LHCN-M2 (cell line): Measurements from ENCODE around the gene RPS17. TPM values are rescaled to one million over a fixed set of nuclear protein-coding genes. Genes with fewer than 3 reads are reported as not detected.
"Not testable (repeated sequence)": the region's sequence is repeated elsewhere in the genome, so short reads cannot be mapped to it uniquely, and the experiment has no call there.

Source experiments
- DNase-seq: peaks from one replicate; pipeline ENCODE4 v3.0.0-alpha.2; 2012; ENCODE audit warnings: low read depth
- total RNA-seq: library from RNA; depleted of rRNA; stranded (reverse); fragments of >200 nt; gene quantifications from 2 replicates; pipeline ENCODE4 v1.2.3, GENCODE V29; 2014; rRNA removed

RPS17 gene
- total RNA-seq, 1 experiment from 2014 or later = 2,526 TPM

DNA sequence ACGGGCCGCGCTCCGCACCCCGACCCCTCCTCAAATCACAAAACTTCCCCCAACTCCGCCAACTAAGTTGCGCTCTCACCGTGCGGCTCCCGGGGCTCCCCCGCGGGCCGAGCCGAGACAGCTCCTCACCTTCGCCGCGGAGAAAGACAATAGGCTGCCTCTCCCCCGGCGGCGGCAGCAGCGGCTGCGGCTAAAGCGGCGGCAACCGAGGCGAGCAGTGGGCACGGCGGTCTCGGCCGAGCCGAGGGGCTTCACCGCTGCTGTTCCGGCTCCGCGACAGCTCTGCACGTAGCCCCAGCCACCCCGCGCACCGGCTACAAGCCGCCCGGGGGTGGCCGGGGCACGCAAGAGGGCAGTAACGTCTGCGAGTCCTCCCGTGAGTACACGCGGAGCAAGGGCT, 26.7 kb downstream of the RPS17 start:
- DNase-seq = not testable (repeated sequence)

DNA sequence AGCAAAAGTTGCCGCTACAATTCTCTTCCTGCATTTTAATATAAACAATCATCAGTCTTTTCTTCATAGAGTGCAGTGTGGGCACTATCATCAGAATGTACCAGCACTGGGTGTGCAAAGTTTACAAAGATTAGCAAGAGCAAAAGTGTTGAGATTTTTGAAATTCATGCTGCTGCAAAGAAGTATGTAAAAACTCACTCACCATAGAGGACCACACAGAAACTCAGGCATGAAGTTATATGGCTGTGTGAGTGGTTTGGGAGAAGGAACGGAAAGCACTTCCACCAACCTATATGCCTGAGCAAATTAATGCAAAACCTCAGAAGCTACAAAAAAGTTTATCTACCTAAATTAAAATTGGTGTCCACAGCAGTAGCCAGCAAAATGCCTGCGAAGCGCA, 32.6 kb downstream of the RPS17 start:
- DNase-seq = not testable (repeated sequence)

DNA sequence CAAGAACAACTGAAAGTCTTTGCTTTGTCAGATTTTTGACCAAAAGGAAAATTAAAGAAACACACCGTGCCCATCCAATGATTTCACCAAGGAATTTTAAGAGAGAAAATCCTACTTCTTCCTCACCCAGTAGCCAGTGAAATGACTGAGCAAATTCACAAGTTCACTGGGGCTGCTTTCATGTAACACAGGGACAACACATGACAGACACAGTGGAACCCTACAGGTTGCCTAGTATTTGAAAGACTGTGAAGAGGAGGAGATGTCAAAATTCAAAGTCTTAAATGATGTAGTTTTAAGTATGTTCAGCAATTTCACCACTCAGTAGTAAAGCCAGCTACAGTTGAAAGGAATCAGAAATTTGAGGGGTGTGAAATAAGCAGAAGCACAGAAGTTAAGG, 33.2 kb downstream of the RPS17 start:
- DNase-seq = not testable (repeated sequence)

DNA sequence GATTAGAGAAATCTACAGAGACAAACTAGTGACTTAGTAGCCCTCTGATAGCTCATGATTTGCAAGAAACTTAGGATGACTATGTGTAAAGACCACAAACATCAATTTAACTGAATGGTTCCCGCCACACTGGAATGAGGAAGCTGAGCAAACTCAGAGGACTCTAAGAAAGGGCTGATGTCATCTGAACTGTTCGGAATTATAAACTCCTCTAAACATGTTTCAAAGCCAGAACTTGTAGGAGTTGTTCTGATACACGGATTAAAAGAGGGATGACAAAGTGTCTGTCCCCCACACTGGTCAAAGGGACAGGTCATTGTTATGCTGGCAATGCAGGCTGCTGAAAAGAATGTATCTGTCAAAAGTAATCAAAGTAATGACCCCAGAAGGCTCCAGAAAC, 34.4 kb downstream of the RPS17 start:
- DNase-seq = not testable (repeated sequence)

DNA sequence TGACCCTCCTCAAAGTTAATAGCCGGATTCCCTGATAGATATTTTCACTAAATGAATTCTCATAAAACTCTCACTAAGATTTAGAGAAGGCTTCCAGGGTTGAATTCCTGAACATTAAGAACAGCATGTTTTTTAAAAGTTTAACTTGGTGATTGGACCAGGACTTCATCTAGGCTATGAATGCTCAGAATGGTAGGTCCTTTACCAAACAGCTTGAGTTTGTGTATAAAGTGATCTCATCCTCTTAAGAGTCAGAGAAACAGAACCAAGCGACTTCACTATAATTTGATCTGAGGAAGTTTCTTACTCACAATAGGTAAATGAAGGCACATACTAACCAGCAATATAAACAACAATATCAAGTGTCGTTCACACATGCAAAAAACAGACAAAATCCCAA, 36.2 kb downstream of the RPS17 start:
- DNase-seq = not testable (repeated sequence)

DNA sequence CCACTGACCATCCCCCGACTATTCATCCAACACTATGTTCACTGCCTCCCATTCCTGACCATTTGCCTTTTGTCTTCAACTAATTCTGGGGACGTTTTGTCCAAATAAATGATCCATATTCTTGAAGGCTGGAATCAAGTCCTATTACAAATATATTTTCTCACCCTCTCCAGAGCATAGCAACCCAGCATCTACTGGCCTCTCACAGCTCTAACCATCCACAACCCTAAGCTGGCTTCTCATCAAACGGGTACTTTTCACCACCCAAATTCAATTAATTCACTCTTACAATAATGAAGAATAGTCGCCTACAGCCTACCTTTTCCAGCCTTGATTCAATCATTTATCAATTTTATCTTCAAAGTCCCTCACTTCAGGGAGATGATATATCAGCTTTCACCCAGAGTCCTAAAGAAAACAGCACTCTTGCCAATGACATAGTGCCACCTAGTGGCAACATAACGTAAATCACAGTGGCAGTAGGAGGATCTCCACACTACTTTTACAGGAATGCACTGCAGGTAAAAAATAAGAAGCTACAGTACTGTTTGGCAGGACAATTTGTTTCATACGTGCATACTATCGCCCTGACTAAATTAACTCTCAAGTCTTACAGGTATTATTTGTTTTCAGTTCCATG, 37.4 kb downstream of the RPS17 start:
- DNase-seq = not testable (repeated sequence)

DNA sequence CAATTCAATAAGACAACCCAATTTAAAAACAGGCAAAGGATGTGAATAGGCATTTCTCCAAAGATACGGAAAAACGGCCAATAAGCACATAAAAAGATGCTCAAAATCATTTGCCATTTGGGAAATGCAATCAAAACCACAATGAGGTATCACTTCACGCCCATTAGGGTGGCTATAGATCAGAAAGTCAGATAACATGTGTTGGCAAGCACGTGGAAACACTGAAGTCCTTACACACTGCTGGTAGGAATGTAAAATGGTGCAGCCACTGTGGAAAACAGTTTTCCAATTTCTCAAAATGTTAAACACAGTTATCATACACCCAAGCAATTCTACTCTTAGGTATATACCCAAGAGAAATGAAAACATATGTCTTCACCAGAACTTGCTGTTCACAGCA, 39.5 kb downstream of the RPS17 start:
- not testable (repeated sequence) for DNase-seq

DNA sequence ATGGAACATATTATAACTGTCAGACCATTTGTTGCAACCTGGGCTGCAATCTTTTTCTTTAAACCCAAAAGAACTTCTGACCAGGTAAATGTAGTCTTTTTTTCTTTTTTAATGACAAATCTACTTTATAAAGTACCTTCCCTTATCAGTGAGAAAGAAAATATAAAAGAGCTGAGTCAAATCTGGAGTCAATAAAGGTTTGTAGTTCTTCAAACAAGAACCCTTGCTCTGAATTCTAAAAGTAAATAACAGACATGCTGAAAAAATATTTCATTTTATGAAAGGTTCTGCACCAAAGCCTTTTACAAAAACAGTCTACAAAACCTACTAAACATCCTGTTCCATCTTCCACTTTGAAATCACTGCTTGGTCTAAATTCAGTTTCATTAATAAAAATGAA, 42.3 kb downstream of the RPS17 start:
- not testable (repeated sequence) for DNase-seq

DNA sequence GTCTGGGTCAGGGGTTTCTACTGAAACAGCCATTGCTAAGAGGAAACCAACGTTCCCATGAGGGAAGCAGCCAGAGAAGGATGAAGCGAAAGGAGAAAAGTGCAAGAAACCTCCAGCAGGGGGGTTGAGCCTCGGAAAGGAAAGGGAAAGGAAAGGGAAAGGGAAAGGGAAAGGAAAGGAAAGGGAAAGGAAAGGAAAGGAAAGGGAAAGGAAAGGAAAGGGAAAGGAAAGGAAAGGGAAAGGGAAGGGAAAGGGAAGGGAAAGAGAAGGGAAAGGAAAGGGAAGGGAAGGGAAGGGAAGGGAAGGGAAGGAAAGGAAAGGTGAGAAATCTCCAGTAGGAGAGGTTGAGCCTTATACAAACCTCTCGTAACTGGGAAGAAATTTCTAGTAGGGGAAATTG, 52.0 kb downstream of the RPS17 start:
- peak; percentile 5 for DNase-seq

DNA sequence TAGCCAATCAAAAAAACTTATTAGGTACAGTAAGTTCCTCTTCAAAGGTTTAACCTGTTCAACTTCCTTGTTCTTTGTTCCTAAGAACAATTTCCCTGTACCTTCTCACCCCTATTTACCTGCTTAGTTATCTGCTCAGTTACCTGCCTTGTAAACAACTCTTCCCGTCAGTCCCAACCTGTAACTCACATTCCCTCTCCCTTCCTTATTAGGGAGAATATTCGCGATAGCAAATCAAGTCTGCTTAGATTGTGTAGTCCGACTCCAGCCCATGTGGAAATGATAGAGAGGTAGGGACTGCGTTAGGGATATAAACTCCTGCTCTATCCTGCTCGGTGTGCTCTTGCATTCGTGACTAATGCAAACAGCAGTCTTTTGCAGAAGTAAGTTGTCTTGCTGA, 53.2 kb downstream of the RPS17 start:
- DNase-seq = not testable (repeated sequence)

Other genes with a start within 250 kb of the RPS17 start
- 0.77 and 0.80 TPM in 2 replicates for gene GOLGA6L10, start 191.0 kb downstream of the RPS17 start, total RNA-seq
- gene GOLGA6L9, start 110.6 kb downstream of the RPS17 start, total RNA-seq = 0.71 and 2.5 TPM in 2 replicates
- 6.0 and 6.3 TPM in 2 replicates for gene CPEB1, start 106.9 kb upstream of the RPS17 start, total RNA-seq
- 0.40 and 0.45 TPM in 2 replicates for gene AP3B2, start 169.4 kb upstream of the RPS17 start, total RNA-seq